CD4-positive, alpha-beta T cell treated with Interleukin-4 for 4 hours (primary cell): ENCODE data around the gene CALU.

Source experiments
- DNase-seq: peaks from one replicate; pipeline ENCODE4 v3.0.0-alpha.2; 2020

CALU gene

GRCh38 chr7:128739048-128739962 is at the start of gene CALU:
TSS of gene CALU (plus strand) at chr7:128739359. CDS start at chr7:128748584, 9,225 bp downstream.
- peak; percentile 91 for DNase-seq

GRCh38 chr7:128691227-128691626 is 47.9 kb upstream of the CALU start:
- no peak for DNase-seq

GRCh38 chr7:128692623-128693270 is 46.4 kb upstream of the CALU start:
- DNase-seq: no peak

- no peak for DNase-seq
Measured at GRCh38 chr7:128693373-128694015, 45.7 kb upstream of the CALU start.

GRCh38 chr7:128694738-128695137 is 44.4 kb upstream of the CALU start:
- no peak for DNase-seq

- peak; percentile 13 for DNase-seq
Measured at GRCh38 chr7:128697302-128697905, 41.8 kb upstream of the CALU start.

- DNase-seq: no peak
Measured at GRCh38 chr7:128699196-128699712, 39.9 kb upstream of the CALU start.

GRCh38 chr7:128699895-128700294 is 39.3 kb upstream of the CALU start:
- DNase-seq: no peak

- no peak for DNase-seq
Measured at GRCh38 chr7:128701062-128701785, 37.9 kb upstream of the CALU start.

GRCh38 chr7:128703609-128704241 is 35.4 kb upstream of the CALU start:
- DNase-seq: no peak

GRCh38 chr7:128705891-128706333 is 33.2 kb upstream of the CALU start:
- no peak for DNase-seq

- DNase-seq: no peak
Measured at GRCh38 chr7:128707752-128708151, 31.4 kb upstream of the CALU start.

GRCh38 chr7:128708235-128708634 is 30.9 kb upstream of the CALU start:
- DNase-seq: no peak

- no peak for DNase-seq
Measured at GRCh38 chr7:128708824-128709223, 30.3 kb upstream of the CALU start.

GRCh38 chr7:128710481-128710880 is 28.7 kb upstream of the CALU start:
- DNase-seq: no peak

- no peak for DNase-seq
Measured at GRCh38 chr7:128713794-128714193, 25.4 kb upstream of the CALU start.

- no peak for DNase-seq
Measured at GRCh38 chr7:128714701-128715495, 24.3 kb upstream of the CALU start.

GRCh38 chr7:128718967-128719642 is 20.1 kb upstream of the CALU start:
- no peak for DNase-seq

- DNase-seq: no peak
Measured at GRCh38 chr7:128721376-128721775, 17.8 kb upstream of the CALU start.

- DNase-seq: no peak
Measured at GRCh38 chr7:128724743-128725142, 14.4 kb upstream of the CALU start.
